Retina (tissue), 1 donor: ENCODE results near the gene PLCXD1.
A peak's percentile ranks its signal among the peaks of the same experiment; 100 is the strongest.
"Not testable (repeated sequence)": the region's sequence is repeated elsewhere in the genome, so short reads cannot be mapped to it uniquely, and the experiment has no call there.

Source experiments
- DNase-seq: peaks from one replicate; pipeline ENCODE4 v3.0.0-alpha.2; 2016

Gene PLCXD1

GRCh38 chrX:295136-295535 lies 14.0 kb downstream of the PLCXD1 start:
- DNase-seq = no peak

- DNase-seq = no peak
Measured at GRCh38 chrX:298993-299392, 17.8 kb downstream of the PLCXD1 start.

- DNase-seq = no peak
Measured at GRCh38 chrX:300334-300733, 19.2 kb downstream of the PLCXD1 start.

- no peak for DNase-seq
Measured at GRCh38 chrX:302975-303374, 21.8 kb downstream of the PLCXD1 start.

GRCh38 chrX:305781-306613 lies 24.8 kb downstream of the PLCXD1 start:
- DNase-seq = not testable (repeated sequence)

DNA sequence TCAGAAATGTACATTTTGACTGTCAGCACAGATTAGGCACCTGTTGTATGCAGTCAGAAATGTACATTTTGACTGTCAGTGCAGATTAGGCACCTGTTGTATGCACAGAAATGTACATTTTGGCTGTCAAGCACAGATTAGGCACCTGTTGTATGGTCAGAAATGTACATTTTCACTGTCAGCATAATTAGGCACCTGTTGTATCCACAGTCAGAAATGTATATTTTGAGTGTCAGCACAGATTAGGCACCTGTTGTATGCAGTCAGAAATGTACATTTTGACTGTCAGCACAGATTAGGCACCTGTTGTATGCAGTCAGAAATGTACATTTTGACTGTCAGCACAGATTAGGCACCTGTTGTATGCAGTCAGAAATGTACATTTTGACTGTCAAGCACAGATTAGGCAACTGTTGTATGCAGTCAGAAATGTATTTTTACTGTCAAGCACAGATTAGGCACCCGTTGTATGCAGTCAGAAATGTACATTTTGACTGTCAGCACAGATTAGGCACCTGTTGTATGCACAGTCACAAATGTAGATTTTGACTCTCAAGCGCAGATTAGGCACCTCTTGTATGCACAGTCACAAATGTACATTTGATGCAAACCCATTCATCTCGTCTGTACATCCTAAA lies 25.6 kb downstream of the PLCXD1 start:
- DNase-seq = not testable (repeated sequence)

GRCh38 chrX:307261-308111 lies 26.3 kb downstream of the PLCXD1 start:
- no peak for DNase-seq

- no peak for DNase-seq
Measured at GRCh38 chrX:308821-309520, 27.8 kb downstream of the PLCXD1 start.

GRCh38 chrX:310621-311155 lies 29.5 kb downstream of the PLCXD1 start:
- DNase-seq = no peak

- DNase-seq = no peak
Measured at GRCh38 chrX:311156-312129, 30.3 kb downstream of the PLCXD1 start.

GRCh38 chrX:312621-313331 lies 31.6 kb downstream of the PLCXD1 start:
- DNase-seq = no peak

- DNase-seq = no peak
Measured at GRCh38 chrX:313546-313945, 32.4 kb downstream of the PLCXD1 start.

- no peak for DNase-seq
Measured at GRCh38 chrX:314049-314448, 32.9 kb downstream of the PLCXD1 start.

GRCh38 chrX:314781-315595 lies 33.8 kb downstream of the PLCXD1 start:
- no peak for DNase-seq

DNA sequence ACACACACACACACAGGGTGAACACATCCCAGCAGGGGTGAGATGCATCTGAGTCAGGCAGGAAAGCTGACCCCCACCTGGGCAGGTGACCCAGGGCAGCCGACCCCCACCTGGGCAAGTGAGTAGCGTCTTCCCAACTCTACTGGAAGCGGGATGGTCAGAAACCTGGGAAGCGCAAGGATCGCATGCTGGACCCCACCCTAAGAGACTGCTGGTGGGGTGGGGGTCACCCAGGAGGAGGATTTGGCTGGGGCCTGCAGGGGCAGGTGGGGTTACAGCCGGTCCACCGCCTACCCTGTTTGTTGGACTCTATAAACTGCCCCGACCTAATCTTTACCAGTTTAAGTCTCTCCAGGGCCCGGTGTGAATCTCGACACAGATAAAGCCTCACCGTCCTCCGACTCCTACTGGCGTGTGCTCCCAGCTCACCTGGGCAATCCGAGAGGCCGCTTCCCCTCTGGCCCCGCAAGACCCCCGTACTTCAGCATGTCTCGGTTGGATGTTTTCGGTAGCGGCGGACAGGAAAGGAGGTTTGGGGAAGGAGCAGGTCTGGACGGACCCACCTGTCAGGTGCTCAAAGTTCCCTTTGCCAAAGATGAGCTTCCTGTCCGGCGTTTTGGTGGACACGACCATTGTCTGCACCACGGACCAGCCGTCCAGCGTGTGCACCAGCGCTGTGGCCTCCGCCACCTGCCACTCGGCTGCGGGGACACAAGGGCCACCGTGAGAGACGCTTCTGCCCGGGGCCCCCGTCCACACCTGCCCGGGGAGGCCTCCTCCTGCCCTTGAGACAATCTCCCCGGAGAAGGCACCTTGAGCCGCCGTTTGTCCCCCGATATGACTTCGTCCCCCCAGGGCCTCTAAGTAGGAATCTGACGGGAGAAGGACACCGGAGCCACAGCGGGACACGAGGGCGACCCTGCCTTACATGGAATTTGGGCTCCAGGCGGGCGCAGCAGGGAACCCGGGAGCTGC lies 35.5 kb downstream of the PLCXD1 start:
- no peak for DNase-seq

GRCh38 chrX:317424-318067 lies 36.4 kb downstream of the PLCXD1 start:
- no peak for DNase-seq

DNA sequence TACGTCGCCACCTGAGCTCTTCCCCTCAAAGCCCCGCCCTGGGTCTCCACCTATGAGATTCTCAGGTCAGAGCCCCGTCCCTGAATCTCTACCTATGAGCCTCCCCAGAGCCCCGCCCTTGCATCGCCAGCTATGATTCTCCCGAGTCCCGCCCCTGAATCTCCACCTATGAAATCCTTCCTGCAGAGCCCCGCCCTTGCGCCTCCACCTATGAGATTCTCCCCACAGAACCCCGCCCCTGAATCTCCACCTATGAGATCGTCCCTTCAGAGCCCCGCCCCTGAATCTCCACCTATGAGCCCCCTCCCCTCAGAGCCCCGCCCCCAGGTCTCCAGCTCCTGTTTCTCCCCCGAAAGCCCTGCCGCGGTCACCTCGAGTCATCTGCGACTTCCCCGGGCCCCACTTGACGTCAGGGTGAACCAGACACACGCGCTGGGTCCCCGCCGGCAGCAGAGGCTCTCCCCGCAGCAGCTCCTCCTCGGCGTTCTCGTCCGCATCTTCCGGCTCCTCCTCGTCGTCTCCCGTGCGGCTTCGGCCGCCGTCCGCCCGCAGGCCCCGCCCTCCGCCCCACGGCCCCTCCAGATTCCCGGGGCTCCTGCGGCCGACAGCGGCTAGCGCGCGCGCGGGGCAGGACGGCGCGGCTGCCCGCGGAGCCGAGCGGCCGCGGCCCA lies 37.0 kb downstream of the PLCXD1 start:
- peak; percentile 90 for DNase-seq
